GM23248 (cell line): ENCODE data around the gene SEPTIN6.

Experiments used
- EZH2 ChIP-seq: fragments of 200-600 bp; sonication (generic); IDR thresholded peaks from 2 replicates; pipeline ENCODE4 v1.6.1; 2018; ENCODE audit warnings: antibody characterized with exemption, mild to moderate bottlenecking; ENCODE audit not compliant: insufficient read depth, poor library complexity, severe bottlenecking
- EZH2phosphoT487 ChIP-seq: fragments of 200-600 bp; sonication (generic); IDR thresholded peaks from 2 replicates; pipeline ENCODE4 v1.6.1; 2018; ENCODE audit warnings: antibody characterized with exemption, moderate library complexity, mild to moderate bottlenecking, low read depth; ENCODE audit not compliant: insufficient read depth

DNA sequence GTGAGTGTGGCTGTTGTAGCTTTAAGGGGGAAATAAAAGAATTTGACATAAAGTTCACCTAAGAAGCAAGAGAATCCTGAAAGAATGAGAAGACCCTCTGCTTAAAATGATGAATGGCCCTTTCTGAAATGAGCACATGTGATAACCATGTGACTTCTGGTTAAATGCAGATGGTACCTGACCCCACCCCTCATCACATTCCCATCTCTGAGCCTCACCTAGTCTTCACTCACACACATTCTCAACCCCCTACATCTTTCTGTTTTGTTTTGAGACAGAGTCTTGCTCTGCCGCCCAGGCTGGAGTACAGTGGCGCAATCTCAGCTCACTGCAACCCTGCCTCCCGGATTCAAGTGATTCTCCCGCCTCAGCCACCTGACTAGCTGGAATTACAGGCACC is 31.5 kb downstream of the SEPTIN6 start:
- no peak for TF ChIP-seq EZH2
- TF ChIP-seq EZH2phosphoT487 = no peak
